ENCODE data around the gene SLC25A46. TPM values are rescaled to one million over a fixed set of nuclear protein-coding genes. Genes with fewer than 3 reads are reported as not detected.

Gene SLC25A46
- total and polyA plus RNA-seq, 2 of the 8 experiments (the other 6 are each of a cell fraction or from before 2014, with no cell fraction given), result 10.6 to 21.7 TPM

GRCh38 chr5:110753600-110753999, 14.8 kb downstream of the SLC25A46 start:
- H4K20me1 ChIP-seq (replicated peaks in 1 of 2; ENCODE audit: control insufficient read depth in 1 of 2, insufficient read depth in 2 of 2, low read length in 2 of 2), result no peaks in the 10 kb centered on the region
- no peak overlapping the region for H4K8ac ChIP-seq (ENCODE audit: extremely low read depth, insufficient read depth, low read length)
- no peak overlapping the region for H2BK5ac ChIP-seq (ENCODE audit: low read depth, low read length)
- no peaks in the 10 kb centered on the region for H3K9me3 ChIP-seq (ENCODE audit: insufficient read depth in 2 of 2, low read depth in 1 of 2, low read length in 1 of 2)
- no peak for FAIRE-seq
- no peaks in the 10 kb centered on the region for H3K23me2 ChIP-seq (ENCODE audit: low read depth, low read length)
- H2AK5ac ChIP-seq (ENCODE audit: low read depth, low read length), result no peak overlapping the region
- WGBS, 2 experiments (ENCODE audit: extremely low coverage in 1 of 2, insufficient coverage in 1 of 2, insufficient read length in 1 of 2, insufficient replicate concordance in 2 of 2, low coverage in 1 of 2, low lambda C conversion rate in 2 of 2, missing lambda C conversion rate in 1 of 2), result 94% methylated on average over 2 of the region's 2 CpGs; no CpG with 5 or more reads in 1 of the 2 experiments
- H3K18ac ChIP-seq (ENCODE audit: extremely low read depth, low read length), result no peak overlapping the region
- H4K91ac ChIP-seq (replicated peaks; ENCODE audit: insufficient read length, low read length), result no peak overlapping the region
- no peak overlapping the region for H2BK120ac ChIP-seq (replicated peaks; ENCODE audit: low read depth, low read length)
- ChIA-PET CTCF (ENCODE audit: partially characterized antibody) (no interaction called here), POLR2A (ENCODE audit: partially characterized antibody) (no interaction called here)
- H3K4me3 ChIP-seq (ENCODE audit: extremely low read depth in 1 of 4, insufficient read depth in 2 of 4, low read depth in 3 of 4, low read length in 4 of 4), result no peak overlapping the region
- H2AFZ ChIP-seq (ENCODE audit: low read length), result no peak overlapping the region
- H3K4me2 ChIP-seq (ENCODE audit: insufficient read depth in 1 of 2, low read depth in 2 of 2, low read length in 2 of 2), result no peak overlapping the region
- no peaks in the 10 kb centered on the region for H3K4me1 ChIP-seq (replicated peaks in 1 of 4; ENCODE audit: control insufficient read depth in 3 of 4, insufficient read depth in 4 of 4, low read length in 3 of 4)
- no peaks in the 10 kb centered on the region for H3K79me2 ChIP-seq (ENCODE audit: control insufficient read depth in 1 of 2, insufficient read depth in 2 of 2, low read length in 2 of 2)
- no peak overlapping the region for H2BK15ac ChIP-seq (ENCODE audit: low read length)
- H3K9ac ChIP-seq (replicated peaks in 1 of 4; ENCODE audit: extremely low read depth in 1 of 4, low read depth in 3 of 4, low read length in 3 of 4), result no peak overlapping the region
- H3K27me3 ChIP-seq (replicated peaks in 1 of 4; ENCODE audit: control insufficient read depth in 3 of 4, extremely low read depth in 1 of 4, insufficient read depth in 3 of 4, low read length in 3 of 4), result no peaks in the 10 kb centered on the region
- H3K27ac ChIP-seq (ENCODE audit: low read depth, low read length), result no peak overlapping the region
- H3K56ac ChIP-seq (replicated peaks; ENCODE audit: insufficient read length, low read depth, low read length), result no peak overlapping the region
- no peak for TF ChIP-seq HDAC2 (IDR thresholded peaks at IDR 0.05; ENCODE audit: borderline replicate concordance in 1 of 2, low read depth in 2 of 2, low read length in 2 of 2)
- TF ChIP-seq KDM4A (IDR thresholded peaks at IDR 0.05; ENCODE audit: low read depth, low read length, severe bottlenecking), result no peak
- no peak for TF ChIP-seq NANOG (IDR thresholded peaks at IDR 0.05; ENCODE audit: insufficient read depth, low read depth, low read length, poor library complexity, severe bottlenecking)
- no peak for TF ChIP-seq CBX8 (IDR thresholded peaks at IDR 0.05; ENCODE audit: borderline replicate concordance, low read depth, low read length)
- no peak for TF ChIP-seq PHF8 (conservative IDR thresholded peaks at IDR 0.05; ENCODE audit: low read depth, low read length)
- peaks cover 0 to 6% (median 0%) of the 10 kb centered on the region in 4 experiments; a peak in 2 of 8 replicates for H3K36me3 ChIP-seq (ENCODE audit: control insufficient read depth in 2 of 4, insufficient read depth in 4 of 4, low read length in 3 of 4)
- H3K79me1 ChIP-seq (ENCODE audit: low read depth, low read length), result no peaks in the 10 kb centered on the region
- H3K4ac ChIP-seq (replicated peaks; ENCODE audit: insufficient read length, low read depth, low read length), result no peak overlapping the region
- H3K14ac ChIP-seq (ENCODE audit: insufficient read length), result no peak overlapping the region
- no peak for DNase-seq (ENCODE audit: low read depth in 1 of 2, low spot score in 2 of 2)
- H2BK20ac ChIP-seq (ENCODE audit: low read length), result no peak overlapping the region
- no peak overlapping the region for H4K5ac ChIP-seq (ENCODE audit: insufficient read length, low read depth, low read length)
- no peak overlapping the region for H2BK12ac ChIP-seq (ENCODE audit: low read depth, low read length)
- no peak overlapping the region for H3K23ac ChIP-seq (ENCODE audit: insufficient read length)
